ENCODE data around the gene LRRC70. TPM values are rescaled to one million over a fixed set of nuclear protein-coding genes. Genes with fewer than 3 reads are reported as not detected.

Gene LRRC70
- total and polyA plus RNA-seq, 2 of the 8 experiments (the other 6 are each of a cell fraction or from before 2014, with no cell fraction given): 0.62 to 0.67 TPM

GRCh38 chr5:62596691-62597090 is 18.1 kb downstream of the LRRC70 start (continued):
- no peak for TF ChIP-seq CHD7 (IDR thresholded peaks at IDR 0.05; ENCODE audit: insufficient replicate concordance, low read length)
- no peak for TF ChIP-seq CBX8 (IDR thresholded peaks at IDR 0.05; ENCODE audit: borderline replicate concordance, low read depth, low read length)
- no peak for TF ChIP-seq SIX5 (IDR thresholded peaks at IDR 0.05; ENCODE audit: low read depth, low read length)
- TF ChIP-seq TAF7 (optimal IDR thresholded peaks at IDR 0.05; ENCODE audit: borderline replicate concordance, low read depth, low read length): no peak
- no peak for TF ChIP-seq POLR2A (IDR thresholded peaks at IDR 0.05; ENCODE audit: control extremely low read depth in 1 of 2, low read depth in 2 of 2, low read length in 2 of 2)
- no peak for TF ChIP-seq FOSL1 (IDR thresholded peaks at IDR 0.05; ENCODE audit: insufficient read depth, low read depth, low read length)
- no peak for TF ChIP-seq BRCA1 (IDR thresholded peaks at IDR 0.05; ENCODE audit: low read depth, low read length)
- TF ChIP-seq CBX5 (IDR thresholded peaks at IDR 0.05; ENCODE audit: low read depth, low read length): no peak
- TF ChIP-seq KDM1A (IDR thresholded peaks at IDR 0.05; ENCODE audit: borderline replicate concordance, low read length): no peak
- no peak for TF ChIP-seq MAFK (IDR thresholded peaks at IDR 0.05; ENCODE audit: low read depth, low read length)
- no peak for TF ChIP-seq KDM5A (IDR thresholded peaks at IDR 0.05; ENCODE audit: low read length)
- no peak for TF ChIP-seq TAF1 (IDR thresholded peaks at IDR 0.05; ENCODE audit: low read depth, low read length)
- no peak for TF ChIP-seq JUND (IDR thresholded peaks at IDR 0.05; ENCODE audit: low read length)
